Glutamatergic neuron (in vitro differentiated cells): ENCODE results near the gene DNAH9. TPM values are rescaled to one million over a fixed set of nuclear protein-coding genes. Genes with fewer than 3 reads are reported as not detected.

Experiments
- DNase-seq: peaks from one replicate; pipeline ENCODE4 v3.0.0; 2022
- H3K27ac Mint-ChIP-seq: one replicate; pipeline ENCODE4 v1.8.0; 2020; ENCODE audit warnings: mild to moderate bottlenecking, mixed read lengths, inconsistent platforms; ENCODE audit not compliant: unreplicated experiment
- H3K27me3 Mint-ChIP-seq: one replicate; pipeline ENCODE4 v1.8.0; 2020; ENCODE audit warnings: mild to moderate bottlenecking, moderate library complexity, mixed read lengths, inconsistent platforms; ENCODE audit not compliant: unreplicated experiment
- H3K36me3 Mint-ChIP-seq: one replicate; pipeline ENCODE4 v1.8.0; 2020; ENCODE audit warnings: mild to moderate bottlenecking, mixed read lengths, inconsistent platforms; ENCODE audit not compliant: unreplicated experiment
- H3K4me1 Mint-ChIP-seq: one replicate; pipeline ENCODE4 v1.8.0; 2020; ENCODE audit warnings: mild to moderate bottlenecking, low read depth, mixed read lengths, inconsistent platforms; ENCODE audit not compliant: unreplicated experiment
- H3K4me3 Mint-ChIP-seq: one replicate; pipeline ENCODE4 v1.8.0; 2020; ENCODE audit warnings: mild to moderate bottlenecking, mixed read lengths, inconsistent platforms; ENCODE audit not compliant: unreplicated experiment
- H3K9me3 Mint-ChIP-seq: one replicate; pipeline ENCODE4 v1.8.0; 2020; ENCODE audit warnings: mild to moderate bottlenecking, moderate library complexity, mixed read lengths, inconsistent platforms; ENCODE audit not compliant: unreplicated experiment
- total RNA-seq: library from RNA; stranded (reverse); fragmentation: NEBNext Ultra II Directional; extraction: Animal tissue kit (Norgen Biotek cat#: 25700); gene quantifications from one replicate; pipeline ENCODE4 v1.2.1, GENCODE V29; 2021; ENCODE audit not compliant: unreplicated experiment
- TF ChIP-seq, protein P1 (sequence below): fragments of 200-600 bp; sonication (generic); IDR thresholded peaks from one replicate; pipeline ENCODE4 v1.5.0; 2021; ENCODE audit not compliant: partially characterized antibody, unreplicated experiment

The DNAH9 gene
- total RNA-seq, 1 donor from 2014 or later = 0.86 TPM

GRCh38 chr17:11554042-11554441 is 44.2 kb upstream of the DNAH9 start:
- DNase-seq = no peak
- peaks cover 6% of the 10 kb centered on the region for H3K9me3 Mint-ChIP-seq

DNA sequence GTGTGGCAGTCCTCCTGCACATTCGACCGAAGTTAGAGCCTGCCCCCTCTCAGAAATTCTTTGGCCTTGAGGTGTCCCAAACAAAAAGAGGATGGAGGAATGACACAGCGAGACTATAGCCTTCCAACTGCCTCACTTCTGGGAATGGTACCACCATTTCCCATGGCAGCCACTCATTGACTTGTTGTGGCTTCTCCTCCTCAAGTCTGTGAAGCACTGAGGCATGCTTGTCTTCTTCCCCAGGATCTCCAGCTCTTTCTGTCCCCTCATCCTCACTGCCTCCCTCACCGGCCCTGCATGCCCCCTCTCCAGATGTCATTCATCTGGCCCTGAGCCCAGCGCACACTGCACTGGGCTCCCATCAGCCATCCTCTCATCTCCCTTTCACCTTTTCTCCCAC is 43.7 kb upstream of the DNAH9 start:
- H3K27ac Mint-ChIP-seq = no peak overlapping the region

More at GRCh38 chr17:11554042-11554441, 44.2 kb upstream of the DNAH9 start:
- H3K4me1 Mint-ChIP-seq = no peaks in the 10 kb centered on the region
- no peak overlapping the region for H3K4me3 Mint-ChIP-seq
- H3K27me3 Mint-ChIP-seq = peaks cover 5% of the 10 kb centered on the region
- H3K27ac Mint-ChIP-seq = no peak overlapping the region
- TF ChIP-seq, protein P1, sequence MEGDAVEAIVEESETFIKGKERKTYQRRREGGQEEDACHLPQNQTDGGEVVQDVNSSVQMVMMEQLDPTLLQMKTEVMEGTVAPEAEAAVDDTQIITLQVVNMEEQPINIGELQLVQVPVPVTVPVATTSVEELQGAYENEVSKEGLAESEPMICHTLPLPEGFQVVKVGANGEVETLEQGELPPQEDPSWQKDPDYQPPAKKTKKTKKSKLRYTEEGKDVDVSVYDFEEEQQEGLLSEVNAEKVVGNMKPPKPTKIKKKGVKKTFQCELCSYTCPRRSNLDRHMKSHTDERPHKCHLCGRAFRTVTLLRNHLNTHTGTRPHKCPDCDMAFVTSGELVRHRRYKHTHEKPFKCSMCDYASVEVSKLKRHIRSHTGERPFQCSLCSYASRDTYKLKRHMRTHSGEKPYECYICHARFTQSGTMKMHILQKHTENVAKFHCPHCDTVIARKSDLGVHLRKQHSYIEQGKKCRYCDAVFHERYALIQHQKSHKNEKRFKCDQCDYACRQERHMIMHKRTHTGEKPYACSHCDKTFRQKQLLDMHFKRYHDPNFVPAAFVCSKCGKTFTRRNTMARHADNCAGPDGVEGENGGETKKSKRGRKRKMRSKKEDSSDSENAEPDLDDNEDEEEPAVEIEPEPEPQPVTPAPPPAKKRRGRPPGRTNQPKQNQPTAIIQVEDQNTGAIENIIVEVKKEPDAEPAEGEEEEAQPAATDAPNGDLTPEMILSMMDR = no peak
- peaks cover 9% of the 10 kb centered on the region for H3K36me3 Mint-ChIP-seq

GRCh38 chr17:11555530-11555929 is 42.7 kb upstream of the DNAH9 start:
- Mint-ChIP-seq H3K36me3 (peaks cover 9% of the 10 kb centered on the region), H3K4me3 (no peak overlapping the region), H3K4me1 (no peaks in the 10 kb centered on the region), H3K27ac (no peak overlapping the region), H3K9me3 (peaks cover 6% of the 10 kb centered on the region), H3K27me3 (peaks cover 7% of the 10 kb centered on the region)
- TF ChIP-seq, protein P1 = no peak
- no peak for DNase-seq

More for the DNA sequence above, 43.7 kb upstream of the DNAH9 start:
- H3K4me3 Mint-ChIP-seq = no peak overlapping the region
- peaks cover 7% of the 10 kb centered on the region for H3K27me3 Mint-ChIP-seq
- TF ChIP-seq, protein P1 = no peak
- H3K9me3 Mint-ChIP-seq = peaks cover 6% of the 10 kb centered on the region
- H3K4me1 Mint-ChIP-seq = no peaks in the 10 kb centered on the region
- no peak for DNase-seq
- peaks cover 9% of the 10 kb centered on the region for H3K36me3 Mint-ChIP-seq

- Mint-ChIP-seq H3K36me3 (peaks cover 9% of the 10 kb centered on the region), H3K9me3 (peaks cover 8% of the 10 kb centered on the region), H3K4me3 (no peak overlapping the region)
Observed at GRCh38 chr17:11557727-11558452, 40.4 kb upstream of the DNAH9 start.

More at GRCh38 chr17:11557727-11558452, 40.4 kb upstream of the DNAH9 start:
- no peak overlapping the region for H3K27ac Mint-ChIP-seq
- peaks cover 7% of the 10 kb centered on the region for H3K27me3 Mint-ChIP-seq
- no peaks in the 10 kb centered on the region for H3K4me1 Mint-ChIP-seq
- DNase-seq = no peak
- TF ChIP-seq, protein P1 = no peak
